Stimulated activated CD8-positive, alpha-beta memory T cell treated with anti-CD3 and anti-CD28 coated beads, Interleukin-15, amount 100 ng/mL, for 4 hours (primary cell): ENCODE results near the gene RXRG.

ENCODE experiments used
- DNase-seq, 2 donors: peaks; one replicate each; pipeline ENCODE4 v3.0.0-alpha.2; 2020; ENCODE audit warnings: low read depth in 2 of 2

RXRG gene

DNA sequence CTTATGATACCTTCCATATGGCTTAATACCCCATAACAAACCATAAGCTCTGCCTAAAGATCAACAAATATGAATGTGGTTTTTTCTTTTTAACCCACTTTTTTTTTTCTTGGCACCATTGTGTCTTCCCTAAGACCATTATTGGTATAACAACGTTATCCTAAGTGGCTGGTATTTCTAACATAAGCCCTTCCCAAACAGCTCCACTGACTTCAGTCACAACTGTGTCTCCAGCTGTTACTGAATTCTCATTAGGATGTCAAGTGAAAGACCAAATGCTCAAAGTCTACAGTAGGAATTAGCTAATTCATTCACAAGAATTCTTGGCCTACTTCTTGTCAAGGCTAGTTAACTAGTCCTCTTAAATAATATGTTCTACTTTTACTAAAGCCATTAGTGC is 4.2 kb upstream of the RXRG start:
- no peak for DNase-seq

DNA sequence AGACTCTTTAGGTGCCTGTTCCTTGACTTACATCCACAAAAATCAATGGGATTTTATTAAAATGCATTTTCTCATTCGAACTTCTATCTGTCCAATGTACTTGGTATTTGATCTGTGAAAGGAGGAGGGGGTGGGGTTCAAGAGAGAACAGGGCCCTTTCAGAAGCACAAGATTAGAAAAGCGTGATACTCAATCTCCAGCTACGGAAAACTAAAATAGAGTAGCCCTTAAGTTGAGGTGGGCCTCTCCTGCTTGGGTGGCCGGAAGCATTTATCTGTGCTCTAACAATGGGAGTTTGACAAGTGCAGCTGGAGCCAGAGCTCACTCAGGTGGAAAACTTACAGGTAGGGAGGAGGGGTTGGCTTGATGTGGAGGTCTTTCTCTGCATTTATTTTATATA is 462 bp upstream of the RXRG start:
- DNase-seq, result no peak

DNA sequence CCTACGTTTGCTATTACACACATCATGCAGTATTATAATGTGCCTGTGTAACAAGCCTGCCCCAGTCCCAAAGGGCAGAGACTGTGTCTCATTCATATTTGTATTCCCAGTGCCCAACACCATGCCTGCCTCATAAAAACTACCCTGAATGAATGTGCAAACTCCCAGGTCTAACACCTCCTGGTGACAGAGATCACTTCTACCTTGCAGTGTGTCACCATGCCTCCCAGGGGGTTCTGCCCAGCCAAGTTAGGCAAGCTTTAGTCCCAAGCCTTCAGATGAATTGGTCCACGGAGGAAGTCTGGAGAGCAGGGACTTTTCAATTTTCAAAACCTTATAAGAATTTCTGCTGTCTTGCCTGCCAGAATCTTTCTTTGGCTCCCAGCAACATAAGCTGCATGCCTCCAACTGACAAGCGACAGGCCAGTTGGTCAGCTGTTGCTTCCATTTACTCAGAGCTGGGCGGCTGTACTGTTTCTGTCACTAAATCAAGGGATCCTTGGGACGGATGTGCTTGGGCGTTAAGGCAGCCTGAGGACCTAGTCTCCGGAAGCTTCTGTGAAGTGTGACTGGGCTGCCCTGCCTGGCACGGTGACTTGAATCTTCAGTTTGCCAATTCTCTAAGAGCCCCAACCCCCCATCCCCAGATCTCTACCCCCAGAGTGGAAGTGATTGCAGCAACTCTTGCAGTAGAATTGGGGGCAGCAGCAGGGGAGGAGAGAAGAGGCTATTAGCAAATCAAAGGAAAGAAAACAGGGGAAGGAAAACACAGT is 1.2 kb downstream of the RXRG start:
- no peak for DNase-seq

- no peak for DNase-seq
These were observed 2.3 kb downstream of the RXRG start for GRCh38 chr1:165442653-165443052.

GRCh38 chr1:165442053-165442452 is 2.9 kb downstream of the RXRG start:
- DNase-seq, result no peak

DNA sequence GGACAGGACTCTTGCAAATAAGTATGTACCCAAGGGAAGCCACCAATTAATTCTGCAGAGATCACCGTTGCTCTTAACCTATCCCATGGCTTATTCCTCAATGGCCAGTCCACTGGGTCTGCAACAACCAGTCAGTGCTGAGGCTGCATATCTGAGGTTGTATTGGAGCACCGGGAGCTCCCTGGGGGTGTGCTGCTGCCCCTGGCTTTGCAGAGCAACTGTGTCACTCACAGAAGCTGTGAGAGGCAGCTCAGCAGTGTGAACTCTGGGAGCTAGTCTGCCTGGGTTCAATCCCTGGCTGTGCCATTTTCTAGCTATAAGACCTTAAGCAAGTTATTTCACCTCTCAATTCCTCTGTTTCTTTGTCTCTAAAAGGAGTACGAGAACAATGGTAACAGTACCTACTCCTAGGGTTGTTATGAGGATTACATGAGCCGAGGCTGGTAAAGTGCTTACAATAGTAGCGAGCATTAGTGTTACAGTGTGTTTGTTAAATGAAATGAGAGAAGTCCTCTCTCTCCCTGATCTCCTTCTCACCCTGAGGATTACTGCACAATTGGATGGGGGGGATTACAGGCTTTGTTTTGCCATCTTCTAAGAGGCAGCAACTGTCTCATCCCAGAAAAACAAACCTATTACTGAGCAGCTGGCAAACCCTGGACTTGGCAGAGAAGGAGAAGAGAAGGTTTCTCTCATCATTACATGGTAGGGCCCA is 3.6 kb downstream of the RXRG start:
- DNase-seq, result no peak

DNA sequence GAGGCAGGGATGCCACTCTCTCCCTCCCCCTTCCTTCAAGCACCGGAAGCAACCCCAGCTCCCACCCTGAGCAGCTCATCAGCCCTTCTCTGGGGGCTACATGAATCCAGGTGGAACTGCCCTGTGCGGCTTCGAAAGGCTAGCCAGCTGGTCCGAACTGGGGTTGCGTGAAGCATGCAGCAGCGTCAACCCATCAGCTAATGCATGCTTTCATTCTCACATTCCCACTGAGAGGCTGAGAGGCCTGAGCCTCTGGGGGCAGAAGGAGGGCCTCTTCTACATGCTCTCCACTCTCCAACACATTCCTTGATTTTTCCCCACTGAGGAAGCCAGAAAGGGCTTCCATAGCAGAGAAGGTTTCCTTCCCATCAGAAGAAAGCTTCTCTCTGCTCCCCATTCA is 5.6 kb downstream of the RXRG start:
- no peak for DNase-seq

DNA sequence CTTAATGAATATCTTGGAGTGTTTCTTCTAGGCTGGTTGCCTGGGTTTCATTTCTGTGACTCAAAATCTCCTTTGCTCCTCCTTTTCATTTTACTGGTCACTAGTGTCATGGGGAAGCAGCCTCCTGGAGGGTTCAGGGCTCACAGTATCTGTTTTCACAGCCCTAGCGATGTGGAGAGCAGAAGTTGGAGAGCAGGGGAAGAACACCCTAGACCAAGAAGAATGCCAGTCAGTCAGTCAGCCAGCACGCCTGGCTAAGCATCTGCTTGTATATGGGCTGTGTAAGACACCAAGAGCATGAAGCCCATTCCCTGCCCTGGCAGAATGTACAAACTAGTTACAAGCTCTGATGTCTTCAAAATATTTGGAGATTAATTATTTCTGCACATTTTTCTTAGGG is 7.9 kb downstream of the RXRG start:
- DNase-seq, result no peak

GRCh38 chr1:165435801-165436200 is 9.1 kb downstream of the RXRG start:
- no peak for DNase-seq

DNA sequence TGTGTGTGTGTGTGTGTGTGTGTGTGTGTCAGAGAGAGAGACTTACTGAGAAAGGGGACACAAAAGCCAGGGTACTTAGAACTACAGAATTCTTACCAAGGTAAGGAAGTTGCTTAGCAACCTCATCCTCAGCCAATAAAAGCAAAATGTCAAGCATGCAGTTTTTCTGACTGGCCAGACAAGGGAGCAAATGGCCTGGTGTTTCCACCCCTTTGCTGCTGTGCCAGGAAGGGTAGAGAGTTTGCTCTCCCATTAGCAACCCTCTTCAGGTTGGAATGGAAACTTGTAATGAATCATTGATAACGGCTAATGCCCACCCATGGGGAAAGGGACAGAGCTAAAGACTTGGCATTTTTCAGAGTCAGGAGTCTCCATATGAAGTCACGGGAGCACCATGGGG is 10.6 kb downstream of the RXRG start:
- no peak for DNase-seq

DNA sequence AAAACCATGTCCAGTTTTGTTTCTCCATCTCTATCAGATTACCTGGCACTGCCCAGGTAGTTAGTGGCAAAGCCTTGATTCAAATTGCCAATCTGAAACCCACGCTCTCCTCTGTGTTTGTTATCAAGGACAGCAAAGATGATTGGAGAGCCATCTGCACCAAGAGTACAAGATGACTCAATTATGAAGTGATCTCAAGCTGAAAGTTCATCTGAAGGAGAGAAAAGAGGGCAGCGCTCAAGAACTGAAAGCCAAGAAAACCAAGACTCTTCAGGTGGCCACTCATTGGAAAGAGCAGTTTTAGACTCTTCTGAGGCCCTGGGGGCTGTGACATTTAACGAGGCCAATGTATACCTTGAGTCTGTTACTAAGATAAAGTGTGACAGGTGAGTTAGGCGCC is 13.8 kb downstream of the RXRG start:
- no peak for DNase-seq

DNA sequence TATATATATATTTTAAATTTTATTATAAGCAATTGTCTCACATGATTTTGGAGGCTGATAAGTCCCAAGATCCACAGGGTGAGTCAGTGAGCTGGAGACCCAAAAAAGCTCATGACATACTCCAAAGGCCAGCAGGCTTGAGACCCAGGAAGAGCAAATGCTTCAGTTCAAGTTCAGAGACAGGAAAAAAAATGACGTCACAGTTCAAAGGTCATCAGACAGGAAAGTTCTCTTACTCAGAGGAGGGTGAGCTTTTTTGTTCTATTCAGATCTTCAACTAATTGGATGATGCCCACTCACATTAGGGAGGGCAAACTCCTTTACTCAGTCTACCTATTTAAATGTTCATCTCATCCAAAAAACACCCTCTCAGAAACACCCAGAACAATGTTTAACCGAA is 18.2 kb downstream of the RXRG start:
- no peak for DNase-seq

- DNase-seq, result no peak
These were observed 19.3 kb downstream of the RXRG start for GRCh38 chr1:165425621-165426020.

DNA sequence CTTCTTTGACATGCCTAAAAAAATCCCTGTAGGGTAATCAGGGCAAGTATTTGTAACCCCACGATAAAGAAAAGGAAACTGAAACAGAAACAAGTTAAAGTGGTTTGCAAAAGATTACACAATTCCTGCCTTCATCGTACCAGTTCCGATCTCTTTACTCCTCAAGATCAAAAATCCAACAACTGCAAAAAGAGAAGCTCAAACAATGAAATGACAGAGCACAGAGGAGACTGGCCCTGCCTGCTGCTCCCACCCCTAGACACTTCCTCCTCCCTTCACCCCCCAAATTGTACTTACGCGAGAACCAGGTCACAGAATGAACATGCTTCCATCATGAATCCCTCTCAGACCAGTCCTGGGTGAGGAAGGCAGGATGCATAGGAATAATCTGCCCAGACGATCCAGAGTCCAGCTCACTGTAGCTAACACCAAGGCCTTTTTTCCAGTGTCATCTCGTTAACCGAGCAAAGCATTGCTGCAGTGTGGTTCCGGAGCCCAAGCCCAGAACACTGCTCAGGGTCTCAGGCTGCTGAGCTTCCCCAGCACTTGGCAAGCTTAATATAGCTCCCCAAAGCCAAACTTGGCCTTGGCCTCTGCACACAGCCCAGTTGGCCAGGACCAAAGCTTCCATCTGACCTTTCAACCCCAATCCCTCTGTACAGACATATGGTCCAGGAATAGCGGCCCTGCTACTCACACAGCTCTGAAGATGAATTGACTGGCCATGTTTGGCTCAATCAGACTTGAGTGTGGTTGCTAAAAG is 20.3 kb downstream of the RXRG start:
- DNase-seq, result no peak

- DNase-seq, result no peak
These were observed 21.8 kb downstream of the RXRG start for GRCh38 chr1:165423136-165423535.

- no peak for DNase-seq
These were observed 24.3 kb downstream of the RXRG start for GRCh38 chr1:165420655-165421054.

- no peak for DNase-seq
These were observed 25.1 kb downstream of the RXRG start for GRCh38 chr1:165419839-165420238.

DNA sequence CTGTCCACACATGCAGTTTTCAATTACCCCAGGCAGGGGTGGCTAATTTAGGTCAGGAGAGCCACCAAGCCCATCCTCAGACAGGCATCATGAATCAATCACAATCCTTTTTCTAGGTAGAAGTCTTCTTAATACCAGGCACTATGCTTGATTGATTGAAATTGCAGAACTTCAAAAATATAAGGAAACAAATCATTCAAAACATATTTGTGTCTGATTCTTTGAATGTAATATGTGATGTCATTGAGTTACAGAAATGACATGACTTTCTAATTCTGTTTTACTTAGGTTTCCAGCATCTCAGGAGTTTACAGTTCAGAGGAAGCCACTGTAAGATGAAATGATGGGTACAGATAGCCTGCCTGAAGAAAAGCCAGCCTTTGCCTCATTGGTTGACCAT is 26.7 kb downstream of the RXRG start:
- no peak for DNase-seq

GRCh38 chr1:165416876-165417275 is 28.1 kb downstream of the RXRG start:
- no peak for DNase-seq

GRCh38 chr1:165415068-165415467 is 29.9 kb downstream of the RXRG start:
- no peak for DNase-seq

- no peak for DNase-seq
These were observed 30.3 kb downstream of the RXRG start for GRCh38 chr1:165414620-165415019.

GRCh38 chr1:165411396-165411795 is 33.5 kb downstream of the RXRG start:
- DNase-seq, result no peak
